ENCODE measurements around the gene TMCC3.

GRCh38 chr12:94558612-94559011, 91.7 kb downstream of the TMCC3 start:
- TF ChIP-seq CTCF (IDR thresholded peaks at IDR 0.05; ENCODE audit: low read length) = no peak
- TF ChIP-seq EZH2 (IDR thresholded peaks at IDR 0.05; ENCODE audit: borderline replicate concordance, low read length) = no peak

Measured in OCI-LY1 (cell line).